HepG2 (cell line): ENCODE measurements around the gene LOXL3. TPM values are rescaled to one million over a fixed set of nuclear protein-coding genes. Genes with fewer than 3 reads are reported as not detected.

Experiments used
- ADNP ChIP-seq: sonication (generic); formaldehyde crosslinking; IDR thresholded peaks from 2 replicates; pipeline ENCODE4 v1.4.0; 2020; ENCODE audit warnings: missing genetic modification reagents
- CREBL2 ChIP-seq: sonication (generic); formaldehyde crosslinking; IDR thresholded peaks from 2 replicates; pipeline ENCODE4 v1.8.1; 2023; ENCODE audit warnings: missing genetic modification reagents, mild to moderate bottlenecking, borderline replicate concordance
- DMAP1 ChIP-seq: IDR thresholded peaks from 2 replicates; pipeline ENCODE4 v1.6.1; 2016
- ELK4 ChIP-seq: sonication (generic); formaldehyde crosslinking; IDR thresholded peaks from 2 replicates; pipeline ENCODE4 v1.9.0; 2021; ENCODE audit warnings: missing genetic modification reagents, borderline replicate concordance
- FOSL1 ChIP-seq: sonication (generic); formaldehyde crosslinking; IDR thresholded peaks from 2 replicates; pipeline ENCODE4 v1.9.0; 2021; ENCODE audit warnings: missing genetic modification reagents, borderline replicate concordance
- GPBP1L1 ChIP-seq: sonication (generic); formaldehyde crosslinking; IDR thresholded peaks from 2 replicates; pipeline ENCODE4 v1.5.0; 2020; ENCODE audit warnings: mild to moderate bottlenecking, missing genetic modification reagents
- GZF1 ChIP-seq: sonication (generic); formaldehyde crosslinking; IDR thresholded peaks from 2 replicates; pipeline ENCODE4 v1.5.1; 2020; ENCODE audit warnings: mild to moderate bottlenecking, missing genetic modification reagents
- HIC2 ChIP-seq: sonication (generic); formaldehyde crosslinking; IDR thresholded peaks from 2 replicates; pipeline ENCODE4 v1.9.0; 2022; ENCODE audit warnings: low read depth, missing genetic modification reagents
- MTA3 ChIP-seq: sonication (generic); formaldehyde crosslinking; IDR thresholded peaks from 2 replicates; pipeline ENCODE4 v1.4.0; 2020; ENCODE audit warnings: missing genetic modification reagents
- NFRKB ChIP-seq: fragments of 450-650 bp; IDR thresholded peaks from 2 replicates; pipeline ENCODE4 v1.6.1; 2017
- NR2F1 ChIP-seq, 2 experiments: fragments of 450-650 bp in 1 of 2; formaldehyde crosslinking in 1 of 2; IDR thresholded peaks; 2 replicates each; pipeline versions ENCODE4 v1.5.0 to v1.6.1; 2016 to 2020; ENCODE audit warnings: mild to moderate bottlenecking in 1 of 2, missing compliant biosample characterization in 1 of 2, missing genetic modification reagents in 1 of 2, moderate library complexity in 1 of 2
- RCOR2 ChIP-seq: IDR thresholded peaks from 2 replicates; pipeline ENCODE4 v1.6.1; 2016; ENCODE audit warnings: missing biosample characterization, missing genetic modification reagents
- SAFB2 ChIP-seq: sonication (generic); formaldehyde crosslinking; IDR thresholded peaks from 2 replicates; pipeline ENCODE4 v1.5.1; 2020; ENCODE audit warnings: missing genetic modification reagents, low read depth, mild to moderate bottlenecking, borderline replicate concordance
- TEAD3 ChIP-seq: optimal IDR thresholded peaks from 2 replicates; pipeline ENCODE3; 2016; ENCODE audit warnings: borderline replicate concordance
- THAP11 ChIP-seq: IDR thresholded peaks from 2 replicates; pipeline ENCODE4 v1.6.1; 2016; ENCODE audit warnings: missing biosample characterization, missing genetic modification reagents
- THAP7 ChIP-seq: sonication (generic); formaldehyde crosslinking; IDR thresholded peaks from 2 replicates; pipeline ENCODE4 v1.8.1; 2023; ENCODE audit warnings: mild to moderate bottlenecking, missing genetic modification reagents
- YEATS2 ChIP-seq: sonication (generic); formaldehyde crosslinking; IDR thresholded peaks from 2 replicates; pipeline ENCODE4 v1.4.0; 2020; ENCODE audit warnings: missing genetic modification reagents, borderline replicate concordance
- ZBTB3 ChIP-seq: sonication (generic); formaldehyde crosslinking; IDR thresholded peaks from 2 replicates; pipeline ENCODE4 v1.4.0; 2020; ENCODE audit warnings: low read depth, mild to moderate bottlenecking, moderate library complexity, missing genetic modification reagents, borderline replicate concordance
- ZBTB7A ChIP-seq: sonication (generic); formaldehyde crosslinking; IDR thresholded peaks from 2 replicates; pipeline ENCODE4 v1.8.0; 2022; ENCODE audit warnings: mild to moderate bottlenecking, missing genetic modification reagents
- ZC3H13 ChIP-seq: sonication (generic); formaldehyde crosslinking; IDR thresholded peaks from 2 replicates; pipeline ENCODE4 v1.8.1; 2023; ENCODE audit warnings: mild to moderate bottlenecking, missing genetic modification reagents, moderate library complexity
- ZNF260 ChIP-seq: sonication (generic); formaldehyde crosslinking; IDR thresholded peaks from 2 replicates; pipeline ENCODE4 v1.4.0; 2020; ENCODE audit warnings: missing genetic modification reagents, low read depth, mild to moderate bottlenecking, borderline replicate concordance
- ZNF33A ChIP-seq: sonication (generic); formaldehyde crosslinking; IDR thresholded peaks from 2 replicates; pipeline ENCODE4 v1.5.1; 2020; ENCODE audit warnings: missing genetic modification reagents, mild to moderate bottlenecking, moderate library complexity, borderline replicate concordance
- ZNF570 ChIP-seq: sonication (generic); formaldehyde crosslinking; IDR thresholded peaks from 2 replicates; pipeline ENCODE4 v1.4.0; 2020; ENCODE audit warnings: mild to moderate bottlenecking, missing genetic modification reagents, borderline replicate concordance
- ZNF678 ChIP-seq: sonication (generic); formaldehyde crosslinking; IDR thresholded peaks from 2 replicates; pipeline ENCODE4 v1.4.0; 2020; ENCODE audit warnings: mild to moderate bottlenecking, missing genetic modification reagents
- ZNF740 ChIP-seq: sonication (generic); formaldehyde crosslinking; IDR thresholded peaks from 2 replicates; pipeline ENCODE4 v1.4.0; 2020; ENCODE audit warnings: missing genetic modification reagents
- polyA plus RNA-seq, 8 experiments: library from polyadenylated mRNA; depleted of rRNA in 3 of 8; stranded (reverse) in 7 of 8; unstranded in 1 of 8; fragments of >200 nt; fragmentation: Illumina TruSeq in 4 of 8; extraction: Trizol in 4 of 8; gene quantifications; 2 replicates each; pipeline versions ENCODE4 v1.2.1 to v1.2.3, GENCODE V29; 2011 to 2016; ENCODE audit warnings: low read depth in 4 of 8, missing spikeins in 1 of 8, mixed read lengths in 1 of 8; ENCODE audit not compliant: insufficient read depth in 1 of 8
- total RNA-seq, 5 experiments: library from RNA; depleted of rRNA; stranded (reverse); fragments of >200 nt; fragmentation: Illumina TruSeq; extraction: Trizol; gene quantifications; 2 replicates each; pipeline ENCODE4 v1.2.3, GENCODE V29; 2016; ENCODE audit warnings: low read depth in 1 of 5

Gene LOXL3
- total and polyA plus RNA-seq, 2 of the 13 experiments (the other 11 are each of a cell fraction or from before 2014, with no cell fraction given) = 0.55 to 6.5 TPM

- TF ChIP-seq NR2F1 (CRISPR knock-in tag; IDR thresholded peaks at IDR 0.05) (peak; percentile 72 to 75; a peak in 3 of 4 replicates), HIC2 (peak; percentile 80; the same call in 1 of the 2 replicates), ELK4 (no peak), SAFB2 (CRISPR knock-in tag) (no peak), ZC3H13 (CRISPR knock-in tag) (peak; percentile 83), TEAD3 (CRISPR knock-in tag) (peak; percentile 7), ZNF570 (CRISPR knock-in tag) (no peak), GZF1 (CRISPR knock-in tag) (peak; percentile 75; the same call in 1 of the 2 replicates), GPBP1L1 (no peak), DMAP1 (no peak), ZNF260 (CRISPR knock-in tag) (no peak), ZBTB7A (peak; percentile 40; the same call in 1 of the 2 replicates), MTA3 (no peak), ZNF678 (CRISPR knock-in tag) (no peak), THAP11 (CRISPR knock-in tag) (peak; percentile 57), YEATS2 (CRISPR knock-in tag) (peak; percentile 17; the same call in 1 of the 2 replicates), ZNF33A (CRISPR knock-in tag) (no peak), CREBL2 (CRISPR knock-in tag) (no peak), THAP7 (CRISPR knock-in tag) (no peak; the same call in 1 of the 2 replicates), ZBTB3 (CRISPR knock-in tag) (no peak), RCOR2 (CRISPR knock-in tag) (no peak), NFRKB (no peak), ADNP (CRISPR knock-in tag) (no peak), FOSL1 (no peak), ZNF740 (CRISPR knock-in tag) (no peak)
Observed at GRCh38 chr2:74512744-74513604, 40.8 kb downstream of the LOXL3 start (continued).
